HG03354 (cell line): ENCODE data around the gene ITGA3.
"Not testable (repeated sequence)": the region's sequence is repeated elsewhere in the genome, so short reads cannot be mapped to it uniquely, and the experiment has no call there.

Experiments
- ATAC-seq: cut with Tn5 transposase; IDR thresholded peaks from one replicate; pipeline ENCODE4 v1.9.1; 2021; ENCODE audit warnings: mild to moderate bottlenecking; ENCODE audit not compliant: unreplicated experiment, poor library complexity, severe bottlenecking

Gene ITGA3

GRCh38 chr17:50034498-50035364 lies 21.2 kb upstream of the ITGA3 start:
- ATAC-seq = no peak

GRCh38 chr17:50035421-50035879 lies 20.5 kb upstream of the ITGA3 start:
- ATAC-seq = no peak

- ATAC-seq = no peak
Observed at GRCh38 chr17:50035945-50036344, 20.0 kb upstream of the ITGA3 start.

- no peak for ATAC-seq
Observed at GRCh38 chr17:50036455-50037261, 19.3 kb upstream of the ITGA3 start.

- ATAC-seq = no peak
Observed at GRCh38 chr17:50037321-50038107, 18.4 kb upstream of the ITGA3 start.

GRCh38 chr17:50039058-50039457 lies 16.9 kb upstream of the ITGA3 start:
- no peak for ATAC-seq

GRCh38 chr17:50040496-50040895 lies 15.4 kb upstream of the ITGA3 start:
- not testable (repeated sequence) for ATAC-seq

- ATAC-seq = no peak
Observed at GRCh38 chr17:50042211-50042610, 13.7 kb upstream of the ITGA3 start.

GRCh38 chr17:50043290-50044148 lies 12.4 kb upstream of the ITGA3 start:
- no peak for ATAC-seq

- no peak for ATAC-seq
Observed at GRCh38 chr17:50044483-50044882, 11.4 kb upstream of the ITGA3 start.

- ATAC-seq = no peak
Observed at GRCh38 chr17:50045154-50045553, 10.8 kb upstream of the ITGA3 start.

GRCh38 chr17:50046179-50046578 lies 9.7 kb upstream of the ITGA3 start:
- no peak for ATAC-seq

GRCh38 chr17:50046667-50047066 lies 9.2 kb upstream of the ITGA3 start:
- ATAC-seq = no peak

GRCh38 chr17:50047083-50047482 lies 8.8 kb upstream of the ITGA3 start:
- ATAC-seq = no peak

- no peak for ATAC-seq
Observed at GRCh38 chr17:50047488-50048126, 8.3 kb upstream of the ITGA3 start.

GRCh38 chr17:50048146-50048720 lies 7.7 kb upstream of the ITGA3 start:
- ATAC-seq = no peak

GRCh38 chr17:50048988-50049387 lies 6.9 kb upstream of the ITGA3 start:
- no peak for ATAC-seq

GRCh38 chr17:50049636-50050035 lies 6.3 kb upstream of the ITGA3 start:
- ATAC-seq = no peak
